ENCODE measurements around the gene AGBL1. TPM values are rescaled to one million over a fixed set of nuclear protein-coding genes. Genes with fewer than 3 reads are reported as not detected.

The AGBL1 gene
- total RNA-seq, 1 donor from 2014 or later = not detected

DNA sequence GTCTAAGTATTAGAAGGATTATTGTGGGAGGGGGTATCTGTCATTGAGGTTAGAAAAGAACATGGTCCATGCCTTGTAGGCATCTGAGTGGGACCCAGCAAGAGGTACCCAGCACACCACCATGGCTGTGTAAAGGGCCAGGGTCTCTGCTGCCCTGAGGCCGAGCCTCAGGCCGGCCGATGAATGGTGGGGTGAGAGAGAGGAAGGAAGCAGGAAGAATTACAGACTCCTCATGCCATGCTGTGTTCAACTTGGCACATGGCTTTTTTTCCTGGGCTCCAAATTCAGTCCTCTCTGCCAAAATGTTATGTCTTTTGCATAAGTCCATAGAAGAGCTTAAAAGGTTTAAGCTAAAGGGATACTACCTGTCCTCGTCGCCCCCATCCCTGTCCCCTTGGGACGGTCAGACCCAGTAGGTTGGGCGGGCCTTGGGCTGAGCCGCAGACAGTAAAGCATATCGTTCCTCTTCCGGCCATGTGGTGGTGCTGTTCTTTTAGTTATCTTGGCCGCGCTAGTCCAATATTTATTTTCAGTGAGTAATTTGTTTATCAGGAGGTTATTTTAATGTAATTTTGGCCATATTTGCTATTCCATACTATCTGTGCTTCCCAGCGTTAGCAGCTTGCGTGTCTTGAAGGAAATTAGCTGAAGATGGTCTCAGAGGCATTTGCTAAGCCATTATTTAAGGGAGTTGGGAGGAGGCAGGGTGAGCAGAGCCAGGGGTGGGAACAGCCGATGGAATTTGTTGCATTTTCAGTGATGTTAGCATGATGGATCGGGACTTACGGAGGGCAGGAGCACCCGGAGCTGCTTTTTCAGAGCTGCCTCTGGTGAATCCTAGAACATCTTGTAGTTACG lies 152.4 kb downstream of the AGBL1 start:
- intact Hi-C loops (cut with micrococcal nuclease) = loop anchor here (2.0 to 5.0 kb wide), 2 partner anchors 373 to 525 kb away; no protein-coding TSS in a partner anchor

DNA sequence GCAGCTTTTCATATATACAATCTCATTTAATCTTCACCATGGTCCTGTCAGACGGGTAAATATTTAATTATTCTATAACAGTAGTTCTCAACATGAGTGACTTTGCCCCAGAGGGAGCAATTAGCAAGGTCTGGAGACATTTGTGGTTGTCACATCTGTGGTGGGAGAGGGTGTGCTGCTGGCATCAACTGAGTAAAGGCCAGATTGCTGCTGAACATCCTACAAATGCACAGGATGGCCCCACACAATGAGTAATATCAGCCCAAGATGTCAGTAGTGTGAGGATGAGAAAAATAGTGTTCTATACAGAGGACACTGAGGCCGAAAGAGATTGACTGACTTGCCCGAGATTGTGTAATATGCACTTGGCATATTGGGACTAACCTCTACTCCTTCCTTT lies 156.0 kb downstream of the AGBL1 start:
- intact Hi-C loops (cut with micrococcal nuclease) = no loop called here

DNA sequence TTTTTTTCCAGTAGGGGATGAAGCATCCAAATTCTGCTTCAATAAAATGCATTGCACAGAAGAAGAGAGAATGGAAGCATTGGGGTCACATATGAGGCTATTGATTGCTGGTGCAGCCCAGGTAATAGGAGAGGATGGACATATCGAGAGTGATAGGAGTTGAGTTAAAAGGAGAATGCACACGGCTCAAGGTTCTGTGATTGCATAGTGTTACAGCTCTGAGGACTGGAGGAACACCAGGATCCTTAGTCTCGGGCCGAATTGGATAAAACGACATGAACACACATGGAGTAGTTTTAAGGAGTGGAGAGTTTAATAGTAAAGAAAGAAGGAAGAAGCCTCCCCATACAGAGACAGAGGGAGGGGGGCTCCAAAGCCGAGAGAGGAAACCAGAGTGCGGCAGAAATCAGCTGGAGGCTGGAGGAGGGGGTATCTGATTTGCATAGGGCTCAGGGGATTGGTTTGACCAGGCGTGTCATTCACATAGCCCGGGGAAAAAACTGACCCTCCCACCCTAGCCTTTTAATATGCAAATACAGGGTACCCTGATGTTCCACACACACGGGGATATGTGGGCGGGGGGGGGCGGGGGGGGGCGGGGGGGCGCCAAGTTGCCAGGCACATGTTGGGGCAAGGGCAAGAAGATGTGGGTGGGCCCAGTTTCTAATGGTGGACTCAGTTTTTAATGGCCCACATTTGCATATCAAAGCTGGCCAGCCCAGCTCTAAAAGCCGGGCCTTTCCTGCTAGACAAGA lies 156.9 kb downstream of the AGBL1 start:
- intact Hi-C loops (cut with micrococcal nuclease) = no loop called here

GRCh38 chr15:86237111-86237500 lies 157.4 kb downstream of the AGBL1 start:
- intact Hi-C loops (cut with micrococcal nuclease) = no loop called here

GRCh38 chr15:86247249-86247955 lies 167.7 kb downstream of the AGBL1 start:
- intact Hi-C loops (cut with micrococcal nuclease) = no loop called here

DNA sequence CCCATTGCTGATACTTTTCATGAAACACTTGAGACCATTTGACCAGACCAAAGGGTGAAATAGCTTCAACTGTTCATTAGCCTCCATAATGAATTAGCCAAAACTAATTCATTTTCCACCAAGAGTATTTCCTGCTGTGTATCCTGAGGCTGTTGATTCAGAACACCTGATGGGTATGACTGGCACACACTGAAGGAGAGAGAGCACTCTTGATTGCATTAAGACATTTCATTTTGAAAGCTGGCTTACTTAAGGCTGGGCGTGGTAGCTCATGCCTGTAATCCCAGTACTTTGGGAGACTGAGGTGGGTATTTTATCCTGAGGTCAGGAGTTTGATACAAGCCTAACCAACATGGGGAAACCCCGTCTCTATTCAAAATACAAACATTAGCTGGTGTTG lies 175.6 kb downstream of the AGBL1 start:
- intact Hi-C loops (cut with micrococcal nuclease) = no loop called here

DNA sequence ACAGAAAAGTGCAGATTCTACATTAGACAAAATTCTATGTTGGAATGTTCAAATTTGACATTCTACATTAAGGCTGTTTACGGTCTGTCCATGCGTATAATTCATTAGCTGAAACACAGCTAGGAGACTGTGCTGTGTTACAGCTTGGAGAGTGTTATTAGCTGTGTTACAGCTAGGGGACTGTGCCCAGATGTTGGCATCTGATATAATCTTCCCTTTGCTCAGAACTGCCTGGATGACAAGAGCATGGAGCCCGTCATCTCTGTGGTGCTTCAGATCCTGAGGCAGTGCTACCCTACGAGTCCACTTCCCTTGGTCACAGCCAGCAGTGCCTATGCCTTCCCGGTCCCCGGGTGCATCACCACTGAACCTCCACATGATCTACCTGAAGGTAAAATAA lies 177.0 kb downstream of the AGBL1 start:
- intact Hi-C loops (cut with micrococcal nuclease) = no loop called here

DNA sequence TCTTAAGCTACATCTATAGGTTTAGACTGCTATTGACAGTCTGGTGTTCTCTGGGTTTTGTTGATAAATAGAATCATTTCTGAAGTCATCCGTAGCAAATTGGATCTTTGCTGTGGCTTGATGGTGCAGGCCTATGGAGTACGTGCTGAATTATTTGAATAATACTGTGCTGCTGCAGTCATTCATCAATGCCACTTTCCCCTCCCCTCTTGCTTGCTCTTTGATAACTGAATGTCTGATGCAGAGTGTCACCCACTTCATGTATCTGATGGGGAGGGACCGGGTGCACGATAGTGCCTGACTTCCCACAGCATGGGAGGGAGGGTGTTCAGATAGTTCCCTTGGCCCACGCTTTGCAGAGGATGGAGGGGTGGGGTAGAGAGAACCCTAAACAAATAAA lies 179.9 kb downstream of the AGBL1 start:
- intact Hi-C loops (cut with micrococcal nuclease) = no loop called here

DNA sequence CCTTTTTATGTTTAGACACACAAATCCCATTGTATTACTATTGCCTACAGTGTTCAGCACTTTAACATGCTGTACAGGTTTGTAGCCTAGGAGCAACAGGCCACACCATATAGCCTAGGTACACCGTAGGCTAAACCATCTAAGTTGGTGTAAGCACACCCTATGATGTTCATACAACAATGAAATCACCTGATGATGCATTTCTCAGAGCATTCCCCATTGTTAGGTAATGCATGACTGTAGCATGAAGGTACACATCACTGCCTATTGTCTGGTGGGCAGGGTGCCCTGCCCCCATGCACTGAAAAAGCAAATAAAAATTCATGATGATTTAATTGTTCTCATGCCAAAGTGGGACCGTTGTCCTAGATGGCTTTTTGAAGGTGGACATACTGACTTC lies 183.6 kb downstream of the AGBL1 start:
- intact Hi-C loops (cut with micrococcal nuclease) = no loop called here

GRCh38 chr15:86266896-86267484 lies 187.3 kb downstream of the AGBL1 start:
- intact Hi-C loops (cut with micrococcal nuclease) = no loop called here

DNA sequence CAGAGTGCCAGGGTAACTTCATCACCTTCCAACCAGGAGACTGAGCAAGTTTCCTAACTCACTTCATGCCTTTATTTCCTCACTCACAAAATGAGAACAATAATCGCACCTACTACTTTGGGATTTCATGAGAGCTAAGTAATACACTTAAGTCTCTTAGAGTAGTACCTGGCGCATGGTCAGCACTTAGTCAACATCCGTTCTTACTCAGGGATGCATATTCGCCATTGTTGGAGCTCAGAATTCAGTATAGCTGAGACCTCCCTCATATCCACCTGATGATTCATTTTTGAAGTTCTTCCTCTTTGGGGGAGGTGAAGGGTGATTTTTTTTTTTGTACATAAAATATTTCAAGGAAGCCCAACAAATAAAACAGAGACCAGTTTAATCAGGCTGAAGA lies 188.2 kb downstream of the AGBL1 start:
- intact Hi-C loops (cut with micrococcal nuclease) = no loop called here

DNA sequence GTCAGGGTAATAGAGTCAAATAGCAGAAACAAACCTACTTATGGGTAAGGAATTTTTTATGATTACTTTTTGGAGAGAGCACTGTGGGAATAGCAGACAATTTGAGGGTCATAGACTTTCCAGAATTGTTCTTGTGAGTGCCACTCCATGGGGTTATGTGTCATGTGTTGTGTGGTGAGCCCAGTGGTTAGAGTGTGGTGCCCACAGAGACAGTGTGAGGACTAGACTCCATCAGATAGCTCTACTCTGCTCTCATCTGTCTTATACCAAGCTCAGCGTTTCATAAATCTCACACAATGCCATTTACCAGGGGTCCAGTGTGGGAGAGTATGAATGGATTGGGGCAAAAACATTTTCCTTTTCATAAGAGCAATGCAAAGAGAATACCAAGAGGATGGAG lies 188.9 kb downstream of the AGBL1 start:
- intact Hi-C loops (cut with micrococcal nuclease) = no loop called here

GRCh38 chr15:86273309-86273708 lies 193.6 kb downstream of the AGBL1 start:
- intact Hi-C loops (cut with micrococcal nuclease) = no loop called here

DNA sequence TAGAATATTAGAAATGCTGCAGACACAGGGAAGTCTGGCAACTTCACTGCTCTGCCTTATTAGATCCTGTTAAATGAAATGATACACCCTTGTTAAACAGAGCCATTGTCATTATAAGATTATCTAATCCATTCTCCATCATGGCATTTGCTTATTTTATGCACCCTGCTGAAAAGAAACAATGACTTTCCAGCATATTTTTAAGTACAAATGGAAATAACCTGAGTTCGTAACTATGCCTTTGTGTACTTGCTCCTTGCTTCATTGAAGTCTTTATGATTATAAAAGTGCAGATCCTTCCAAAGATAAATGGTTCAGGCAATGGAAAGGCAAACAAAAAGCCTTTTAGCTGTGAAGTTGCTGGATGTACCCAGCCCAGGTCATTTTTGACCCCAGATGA lies 195.7 kb downstream of the AGBL1 start:
- intact Hi-C loops (cut with micrococcal nuclease) = no loop called here

GRCh38 chr15:86278586-86278985 lies 198.9 kb downstream of the AGBL1 start:
- intact Hi-C loops (cut with micrococcal nuclease) = no loop called here

DNA sequence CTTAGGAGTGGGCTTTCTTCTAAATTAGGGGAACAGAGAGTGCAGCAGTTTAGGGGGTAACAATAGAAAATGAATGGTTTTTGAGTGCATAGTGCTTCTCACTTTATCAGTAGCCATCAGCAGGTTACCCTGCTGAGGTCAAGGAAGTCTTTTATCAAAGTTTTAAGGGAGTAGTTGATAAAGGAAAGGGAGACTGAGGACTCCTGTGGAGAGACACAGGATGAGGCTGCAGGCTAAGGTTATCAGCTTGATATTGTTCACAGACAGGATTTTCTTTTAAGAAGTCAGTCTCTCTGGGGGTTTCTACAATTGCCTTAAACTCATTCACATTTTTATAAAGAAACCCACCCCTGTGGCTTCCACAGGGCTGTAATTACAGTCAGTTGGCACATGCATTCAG lies 205.0 kb downstream of the AGBL1 start:
- intact Hi-C loops (cut with micrococcal nuclease) = no loop called here

- intact Hi-C loops (cut with micrococcal nuclease) = loop anchor here (10.0 kb wide), 1 partner anchor 59 kb away; no protein-coding TSS in a partner anchor
Measured at GRCh38 chr15:86295511-86295910, 215.8 kb downstream of the AGBL1 start.

GRCh38 chr15:86296769-86297168 lies 217.1 kb downstream of the AGBL1 start:
- intact Hi-C loops (cut with micrococcal nuclease) = loop anchor here (10.0 kb wide), 1 partner anchor 58 kb away; no protein-coding TSS in a partner anchor

DNA sequence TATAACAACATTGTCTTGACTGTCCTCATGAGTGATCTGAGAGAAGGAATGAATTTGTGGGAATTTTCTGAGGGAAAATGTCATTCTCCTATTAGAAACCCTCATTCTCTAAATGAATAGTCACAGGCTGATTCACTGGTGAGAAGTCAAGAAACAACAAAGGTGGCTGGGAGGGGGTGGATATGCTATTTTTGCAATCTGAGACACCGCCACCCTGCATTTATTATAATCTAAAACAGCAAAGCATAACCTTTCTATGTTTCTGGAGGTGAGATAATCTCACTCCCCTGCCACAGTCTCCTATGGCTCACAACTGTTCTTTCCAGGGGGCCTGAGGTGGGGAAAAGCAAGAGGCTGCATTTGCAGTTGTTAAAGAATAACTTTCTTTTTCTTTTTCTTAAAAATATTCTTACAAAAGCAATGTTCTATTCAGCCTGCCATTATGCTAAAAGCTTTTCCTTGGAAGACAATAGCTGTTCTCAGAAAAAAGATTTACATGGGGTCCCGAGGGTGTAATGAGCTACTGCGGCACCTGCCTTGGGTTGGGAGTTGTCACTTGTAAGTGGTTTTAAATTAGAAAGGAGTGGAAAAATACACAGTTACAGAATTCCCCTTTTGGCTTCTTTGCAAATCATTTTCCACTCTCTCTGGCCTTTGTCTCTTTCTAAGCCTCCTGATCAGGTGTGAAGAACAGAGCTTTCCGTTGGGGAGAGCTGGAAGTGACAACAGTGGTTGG lies 220.9 kb downstream of the AGBL1 start:
- intact Hi-C loops (cut with micrococcal nuclease) = no loop called here

- intact Hi-C loops (cut with micrococcal nuclease) = loop anchor here (2.0 kb wide), 1 partner anchor 69 kb away; no protein-coding TSS in a partner anchor
Measured at GRCh38 chr15:86311568-86312280, 232.1 kb downstream of the AGBL1 start.
